Upper lobe of right lung (tissue), 1 donor: Measurements from ENCODE around the gene FAM151A. TPM values are rescaled to one million over a fixed set of nuclear protein-coding genes. Genes with fewer than 3 reads are reported as not detected.

Experiments used
- ATAC-seq: fragments of 200-7000 bp; cut with Tn5 transposase; one replicate; pipeline ENCODE4 v1.9.1; 2020; ENCODE audit warnings: mild to moderate bottlenecking, moderate library complexity
- DNase-seq: peaks from one replicate; pipeline ENCODE4 v3.0.0-alpha.2; 2020
- H3K27ac ChIP-seq: fragments of 200-600 bp; one replicate; pipeline ENCODE4 v1.8.0; 2022
- H3K27me3 ChIP-seq: fragments of 200-600 bp; one replicate; pipeline ENCODE4 v1.8.0; 2022; ENCODE audit warnings: mild to moderate bottlenecking
- H3K36me3 ChIP-seq: fragments of 200-600 bp; one replicate; pipeline ENCODE4 v1.8.0; 2022
- H3K4me1 ChIP-seq: fragments of 200-600 bp; one replicate; pipeline ENCODE4 v1.8.0; 2022
- H3K4me3 ChIP-seq: fragments of 200-600 bp; one replicate; pipeline ENCODE4 v1.8.0; 2022; ENCODE audit warnings: mild to moderate bottlenecking
- H3K9me3 ChIP-seq: fragments of 200-600 bp; one replicate; pipeline ENCODE4 v1.8.0; 2022
- CTCF ChIP-seq: fragments of 200-600 bp; IDR thresholded peaks from one replicate; pipeline ENCODE4 v1.8.0; 2022; ENCODE audit warnings: antibody characterized with exemption
- intact Hi-C: fragments of 100-400 bp; cut with DNase I; formaldehyde crosslinking; loops from one replicate; pipeline ENCODE4 v1.11.0; 2022
- total RNA-seq: library from RNA; stranded (reverse); fragmentation: NEBNext Ultra II Directional; extraction: Animal tissue kit (Norgen Biotek cat#: 25700); gene quantifications from one replicate; pipeline ENCODE4 v1.2.1, GENCODE V29; 2021
- donor health status: DM: no; HTN: yes; CAD: no; lungs with severe emphysema.

Gene FAM151A
- total RNA-seq, 1 donor from 2014 or later = not detected

- H3K36me3 ChIP-seq = no peaks in the 10 kb centered on the region
- no peak overlapping the region for H3K27ac ChIP-seq
- H3K4me3 ChIP-seq = no peak overlapping the region
- H3K4me1 ChIP-seq = no peaks in the 10 kb centered on the region
- ATAC-seq = no peak
- no peaks in the 10 kb centered on the region for H3K27me3 ChIP-seq
- TF ChIP-seq CTCF = no peak
- intact Hi-C loops = no loop called here
- DNase-seq = no peak
- no peaks in the 10 kb centered on the region for H3K9me3 ChIP-seq
Observed at GRCh38 chr1:54603241-54603640, 20.1 kb downstream of the FAM151A start.

- H3K27ac ChIP-seq = no peak overlapping the region
- no peaks in the 10 kb centered on the region for H3K4me1 ChIP-seq
- ATAC-seq = no peak
- no peak for DNase-seq
- no peaks in the 10 kb centered on the region for H3K27me3 ChIP-seq
- H3K9me3 ChIP-seq = no peaks in the 10 kb centered on the region
- intact Hi-C loops = no loop called here
- H3K4me3 ChIP-seq = no peak overlapping the region
- TF ChIP-seq CTCF = no peak
- H3K36me3 ChIP-seq = no peaks in the 10 kb centered on the region
Observed at GRCh38 chr1:54602554-54602953, 20.8 kb downstream of the FAM151A start.

GRCh38 chr1:54601730-54602129, 21.6 kb downstream of the FAM151A start:
- DNase-seq (no peak), ATAC-seq (no peak)
- intact Hi-C loops = no loop called here
- Histone ChIP-seq H3K36me3 (no peaks in the 10 kb centered on the region), H3K27me3 (no peaks in the 10 kb centered on the region), H3K4me3 (no peak overlapping the region), H3K4me1 (no peaks in the 10 kb centered on the region), H3K27ac (no peak overlapping the region), H3K9me3 (no peaks in the 10 kb centered on the region)
- no peak for TF ChIP-seq CTCF

- no peak overlapping the region for H3K4me3 ChIP-seq
Observed at GRCh38 chr1:54600947-54601721, 22.2 kb downstream of the FAM151A start.

GRCh38 chr1:54599211-54599823, 24.0 kb downstream of the FAM151A start:
- no peaks in the 10 kb centered on the region for H3K4me1 ChIP-seq
- intact Hi-C loops = no loop called here
- no peaks in the 10 kb centered on the region for H3K27me3 ChIP-seq
- DNase-seq = no peak
- H3K4me3 ChIP-seq = no peak overlapping the region
- no peak overlapping the region for H3K27ac ChIP-seq
- no peak for TF ChIP-seq CTCF
- no peaks in the 10 kb centered on the region for H3K9me3 ChIP-seq
- ATAC-seq = no peak
- no peaks in the 10 kb centered on the region for H3K36me3 ChIP-seq

More at GRCh38 chr1:54600947-54601721, 22.2 kb downstream of the FAM151A start:
- no peaks in the 10 kb centered on the region for H3K36me3 ChIP-seq
- no peaks in the 10 kb centered on the region for H3K4me1 ChIP-seq
- no peak for ATAC-seq
- intact Hi-C loops = no loop called here
- DNase-seq = no peak
- H3K27ac ChIP-seq = no peak overlapping the region
- H3K27me3 ChIP-seq = no peaks in the 10 kb centered on the region
- no peak for TF ChIP-seq CTCF
- no peaks in the 10 kb centered on the region for H3K9me3 ChIP-seq
